HepG2 (cell line): ENCODE measurements around the gene NFKBIA. TPM values are rescaled to one million over a fixed set of nuclear protein-coding genes. Genes with fewer than 3 reads are reported as not detected.

Source experiments
- CEBPB ChIP-seq: IDR thresholded peaks from 2 replicates; pipeline ENCODE4 v1.6.1; 2011; ENCODE audit warnings: low read depth, low read length, improper control_type of control experiment, borderline replicate concordance
- DNMT3B ChIP-seq: conservative IDR thresholded peaks from 2 replicates; pipeline ENCODE4 v1.6.1; 2016; ENCODE audit warnings: missing biosample characterization, control low read depth
- ETV5 ChIP-seq: IDR thresholded peaks from 2 replicates; pipeline ENCODE4 v1.6.1; 2018; ENCODE audit warnings: missing biosample characterization, missing genetic modification reagents, inconsistent platforms, borderline replicate concordance
- FOXC1 ChIP-seq: sonication (generic); formaldehyde crosslinking; IDR thresholded peaks from 2 replicates; pipeline ENCODE4 v1.8.0; 2022; ENCODE audit warnings: mild to moderate bottlenecking, missing genetic modification reagents, borderline replicate concordance
- ISX ChIP-seq: sonication (generic); formaldehyde crosslinking; conservative IDR thresholded peaks from 2 replicates; pipeline ENCODE4 v1.5.0; 2020; ENCODE audit warnings: missing genetic modification reagents
- MAZ ChIP-seq, 2 experiments: sonication (generic) in 1 of 2; formaldehyde crosslinking in 1 of 2; IDR thresholded peaks; 2 replicates each; pipeline versions ENCODE4 v1.5.0 to v1.6.1; 2012 to 2020; ENCODE audit warnings: low read depth in 2 of 2, mild to moderate bottlenecking in 2 of 2, borderline replicate concordance in 1 of 2, improper control_type of control experiment in 1 of 2, low read length in 1 of 2, missing genetic modification reagents in 1 of 2, moderate library complexity in 1 of 2
- TRIM22 ChIP-seq: fragments of 450-650 bp; IDR thresholded peaks from 2 replicates; pipeline ENCODE4 v1.6.1; 2017
- ZBTB46 ChIP-seq: sonication (generic); formaldehyde crosslinking; IDR thresholded peaks from 2 replicates; pipeline ENCODE4 v1.4.0; 2020; ENCODE audit warnings: mild to moderate bottlenecking, missing genetic modification reagents, borderline replicate concordance
- ZFAT ChIP-seq: sonication (generic); formaldehyde crosslinking; conservative IDR thresholded peaks from 2 replicates; pipeline ENCODE4 v1.8.1; 2023; ENCODE audit warnings: missing genetic modification reagents, inconsistent platforms
- ZKSCAN1 ChIP-seq: fragments of 150-350 bp; IDR thresholded peaks from 2 replicates; pipeline ENCODE4 v1.6.1; 2014; ENCODE audit warnings: low read length
- ZMAT3 ChIP-seq: sonication (generic); formaldehyde crosslinking; conservative IDR thresholded peaks from 2 replicates; pipeline ENCODE4 v1.7.0; 2021; ENCODE audit warnings: missing genetic modification reagents
- ZNF235 ChIP-seq: sonication (generic); formaldehyde crosslinking; IDR thresholded peaks from 2 replicates; pipeline ENCODE4 v1.8.1; 2023; ENCODE audit warnings: mild to moderate bottlenecking, missing genetic modification reagents, borderline replicate concordance
- ZNF253 ChIP-seq: sonication (generic); formaldehyde crosslinking; IDR thresholded peaks from 2 replicates; pipeline ENCODE4 v1.8.0; 2022; ENCODE audit warnings: mild to moderate bottlenecking, missing genetic modification reagents, borderline replicate concordance
- ZNF629 ChIP-seq: sonication (generic); formaldehyde crosslinking; conservative IDR thresholded peaks from 2 replicates; pipeline ENCODE4 v1.5.0; 2020; ENCODE audit warnings: missing genetic modification reagents
- ZNF652 ChIP-seq: IDR thresholded peaks from 2 replicates; pipeline ENCODE4 v1.6.1; 2016; ENCODE audit warnings: low read depth, borderline replicate concordance
- ZNF691 ChIP-seq: sonication (generic); formaldehyde crosslinking; IDR thresholded peaks from 2 replicates; pipeline ENCODE4 v1.4.0; 2020; ENCODE audit warnings: missing genetic modification reagents, low read depth, mild to moderate bottlenecking, borderline replicate concordance
- polyA plus RNA-seq, 8 experiments: library from polyadenylated mRNA; depleted of rRNA in 3 of 8; stranded (reverse) in 7 of 8; unstranded in 1 of 8; fragments of >200 nt; fragmentation: Illumina TruSeq in 4 of 8; extraction: Trizol in 4 of 8; gene quantifications; 2 replicates each; pipeline versions ENCODE4 v1.2.1 to v1.2.3, GENCODE V29; 2011 to 2016; ENCODE audit warnings: low read depth in 4 of 8, missing spikeins in 1 of 8, mixed read lengths in 1 of 8; ENCODE audit not compliant: insufficient read depth in 1 of 8
- total RNA-seq, 5 experiments: library from RNA; depleted of rRNA; stranded (reverse); fragments of >200 nt; fragmentation: Illumina TruSeq; extraction: Trizol; gene quantifications; 2 replicates each; pipeline ENCODE4 v1.2.3, GENCODE V29; 2016; ENCODE audit warnings: low read depth in 1 of 5
- TF ChIP-seq, protein P1 (sequence below): sonication (generic); formaldehyde crosslinking; IDR thresholded peaks from 2 replicates; pipeline ENCODE4 v1.5.1; 2020; ENCODE audit warnings: missing genetic modification reagents, mild to moderate bottlenecking, borderline replicate concordance
- TF ChIP-seq, protein P2 (sequence below): sonication (generic); formaldehyde crosslinking; IDR thresholded peaks from 2 replicates; pipeline ENCODE4 v1.5.0; 2020; ENCODE audit warnings: mild to moderate bottlenecking, missing genetic modification reagents, borderline replicate concordance

NFKBIA gene
- total and polyA plus RNA-seq, 2 of the 13 experiments (the other 11 are each of a cell fraction or from before 2014, with no cell fraction given) = 197 to 319 TPM

GRCh38 chr14:35403603-35404448 lies 723 bp downstream of the NFKBIA start (continued):
- TF ChIP-seq ZFAT (CRISPR knock-in tag) = peak; percentile 84; the same call in 1 of the 2 replicates
- TF ChIP-seq ZNF253 (CRISPR knock-in tag) = peak; percentile 88
- peak; percentile 94; the same call in 1 of the 2 replicates for TF ChIP-seq ZMAT3 (CRISPR knock-in tag)
- peak; percentile 93 for TF ChIP-seq MAZ (IDR thresholded peaks at IDR 0.05; ENCODE audit: borderline replicate concordance, low read depth, low read length)
- TF ChIP-seq MAZ (CRISPR knock-in tag; IDR thresholded peaks at IDR 0.05; ENCODE audit: low read depth) = peak; percentile 93
- peak; percentile 99 for TF ChIP-seq FOXC1 (CRISPR knock-in tag)
- peak; percentile 96 for TF ChIP-seq DNMT3B (CRISPR knock-in tag)
- TF ChIP-seq, protein P1, sequence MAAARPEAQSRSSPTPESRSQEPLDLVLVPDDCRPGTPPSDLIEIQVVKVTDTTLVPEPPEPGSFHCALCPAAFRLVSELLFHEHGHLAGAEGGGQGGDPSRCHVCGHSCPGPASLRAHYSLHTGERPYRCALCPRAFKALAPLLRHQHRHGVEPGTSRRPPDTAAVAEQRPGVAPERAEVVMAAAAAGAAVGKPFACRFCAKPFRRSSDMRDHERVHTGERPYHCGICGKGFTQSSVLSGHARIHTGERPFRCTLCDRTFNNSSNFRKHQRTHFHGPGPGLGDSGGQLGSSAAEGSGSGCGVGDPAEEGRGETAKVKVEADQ (CRISPR knock-in tag) = no peak; the same call in none of the 2 replicates
- peak; percentile 99 for TF ChIP-seq ZNF691 (CRISPR knock-in tag)
- TF ChIP-seq ETV5 (CRISPR knock-in tag) = peak; percentile 96
- no peak; the same call in 1 of the 2 replicates for TF ChIP-seq ZKSCAN1
- peak; percentile 28; the same call in 1 of the 2 replicates for TF ChIP-seq ZNF652 (CRISPR knock-in tag)
- TF ChIP-seq ISX (CRISPR knock-in tag) = no peak; the same call in 1 of the 2 replicates
- no peak for TF ChIP-seq TRIM22
- TF ChIP-seq CEBPB = peak; percentile 100
- TF ChIP-seq, protein P2, sequence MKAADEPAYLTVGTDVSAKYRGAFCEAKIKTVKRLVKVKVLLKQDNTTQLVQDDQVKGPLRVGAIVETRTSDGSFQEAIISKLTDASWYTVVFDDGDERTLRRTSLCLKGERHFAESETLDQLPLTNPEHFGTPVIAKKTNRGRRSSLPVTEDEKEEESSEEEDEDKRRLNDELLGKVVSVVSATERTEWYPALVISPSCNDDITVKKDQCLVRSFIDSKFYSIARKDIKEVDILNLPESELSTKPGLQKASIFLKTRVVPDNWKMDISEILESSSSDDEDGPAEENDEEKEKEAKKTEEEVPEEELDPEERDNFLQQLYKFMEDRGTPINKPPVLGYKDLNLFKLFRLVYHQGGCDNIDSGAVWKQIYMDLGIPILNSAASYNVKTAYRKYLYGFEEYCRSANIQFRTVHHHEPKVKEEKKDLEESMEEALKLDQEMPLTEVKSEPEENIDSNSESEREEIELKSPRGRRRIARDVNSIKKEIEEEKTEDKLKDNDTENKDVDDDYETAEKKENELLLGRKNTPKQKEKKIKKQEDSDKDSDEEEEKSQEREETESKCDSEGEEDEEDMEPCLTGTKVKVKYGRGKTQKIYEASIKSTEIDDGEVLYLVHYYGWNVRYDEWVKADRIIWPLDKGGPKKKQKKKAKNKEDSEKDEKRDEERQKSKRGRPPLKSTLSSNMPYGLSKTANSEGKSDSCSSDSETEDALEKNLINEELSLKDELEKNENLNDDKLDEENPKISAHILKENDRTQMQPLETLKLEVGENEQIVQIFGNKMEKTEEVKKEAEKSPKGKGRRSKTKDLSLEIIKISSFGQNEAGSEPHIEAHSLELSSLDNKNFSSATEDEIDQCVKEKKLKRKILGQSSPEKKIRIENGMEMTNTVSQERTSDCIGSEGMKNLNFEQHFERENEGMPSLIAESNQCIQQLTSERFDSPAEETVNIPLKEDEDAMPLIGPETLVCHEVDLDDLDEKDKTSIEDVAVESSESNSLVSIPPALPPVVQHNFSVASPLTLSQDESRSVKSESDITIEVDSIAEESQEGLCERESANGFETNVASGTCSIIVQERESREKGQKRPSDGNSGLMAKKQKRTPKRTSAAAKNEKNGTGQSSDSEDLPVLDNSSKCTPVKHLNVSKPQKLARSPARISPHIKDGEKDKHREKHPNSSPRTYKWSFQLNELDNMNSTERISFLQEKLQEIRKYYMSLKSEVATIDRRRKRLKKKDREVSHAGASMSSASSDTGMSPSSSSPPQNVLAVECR = peak; percentile 95
- TF ChIP-seq ZNF235 (CRISPR knock-in tag) = peak; percentile 99
- peak; percentile 76 for TF ChIP-seq ZNF629 (CRISPR knock-in tag)
- peak; percentile 99 for TF ChIP-seq ZBTB46 (CRISPR knock-in tag)
